OCI-LY7 (cell line): Measurements from ENCODE around the gene KIF6. TPM values are rescaled to one million over a fixed set of nuclear protein-coding genes. Genes with fewer than 3 reads are reported as not detected.

ENCODE experiments used
- BruUV-seq: library from RNA; stranded (reverse); fragments of 400-500 nt; replicated peaks from 2 replicates; lab custom pipeline; 2021; lab: Mats Ljungman, UMichigan
- CTCF ChIA-PET: fragments of 300-600 bp; sonication (Branson Sonifier 250); formaldehyde crosslinking; loops from one replicate; lab custom pipeline; 2022; ENCODE audit warnings: antibody characterized with exemption; ENCODE audit not compliant: unreplicated experiment; lab: Charles Lee
- POLR2A ChIA-PET: fragments of 300-600 bp; sonication (Branson Sonifier 250); formaldehyde crosslinking; loops from one replicate; lab custom pipeline; 2022; ENCODE audit warnings: antibody characterized with exemption; lab: Charles Lee
- DNase-seq: peaks from one replicate; pipeline ENCODE4 v3.0.0-alpha.2; 2015; ENCODE audit warnings: low spot score
- H2AFZ ChIP-seq: fragments of 200-600 bp; sonication (generic), shearing (Covaris generic); 2 replicates; pipeline ENCODE4 v1.6.1; 2014; ENCODE audit warnings: mild to moderate bottlenecking, antibody characterized with exemption, low read length, moderate library complexity
- H3K27ac ChIP-seq: fragments of 200-600 bp; sonication (generic); 2 replicates; pipeline ENCODE4 v1.5.1; 2014; ENCODE audit warnings: mixed run types, low read depth, mild to moderate bottlenecking, moderate library complexity, low read length, inconsistent platforms; ENCODE audit not compliant: poor library complexity, severe bottlenecking
- H3K36me3 ChIP-seq: fragments of 200-600 bp; sonication (generic); 2 replicates; pipeline ENCODE4 v1.6.1; 2014; ENCODE audit warnings: mild to moderate bottlenecking, antibody characterized with exemption, low read length, moderate library complexity, mixed read lengths; ENCODE audit not compliant: insufficient read depth
- H3K4me1 ChIP-seq: fragments of 200-600 bp; sonication (generic); 2 replicates; pipeline ENCODE4 v1.5.1; 2014; ENCODE audit warnings: mild to moderate bottlenecking, low read length; ENCODE audit not compliant: insufficient read depth, poor library complexity, severe bottlenecking
- H3K4me2 ChIP-seq: fragments of 200-600 bp; sonication (generic); 2 replicates; pipeline ENCODE4 v1.6.1; 2014; ENCODE audit warnings: mild to moderate bottlenecking, low read length
- H3K4me3 ChIP-seq: fragments of 200-600 bp; sonication (generic); 2 replicates; pipeline ENCODE4 v1.5.1; 2014; ENCODE audit warnings: mild to moderate bottlenecking, low read depth, low read length; ENCODE audit not compliant: poor library complexity, severe bottlenecking
- H3K79me2 ChIP-seq: fragments of 200-600 bp; sonication (generic); 2 replicates; pipeline ENCODE4 v1.6.1; 2016; ENCODE audit warnings: low read depth, mild to moderate bottlenecking, low read length, moderate library complexity, mixed read lengths; ENCODE audit not compliant: insufficient read depth
- H3K9me2 ChIP-seq: fragments of 200-600 bp; sonication (generic); 2 replicates; pipeline ENCODE4 v1.6.1; 2016; ENCODE audit warnings: mild to moderate bottlenecking, low read length, mixed read lengths; ENCODE audit not compliant: insufficient read depth
- H3K9me3 ChIP-seq: fragments of 200-600 bp; sonication (generic); 2 replicates; pipeline ENCODE4 v1.6.1; 2014; ENCODE audit warnings: mild to moderate bottlenecking, mixed run types, low read length, mixed read lengths
- H4K20me1 ChIP-seq: fragments of 200-600 bp; sonication (generic); 2 replicates; pipeline ENCODE4 v1.6.1; 2014; ENCODE audit warnings: mild to moderate bottlenecking, antibody characterized with exemption, low read length, moderate library complexity, mixed read lengths; ENCODE audit not compliant: insufficient read depth
- CTCF ChIP-seq: fragments of 200-600 bp; sonication (generic); conservative IDR thresholded peaks from 2 replicates; pipeline ENCODE4 v1.5.1; 2014; ENCODE audit warnings: mild to moderate bottlenecking, antibody characterized with exemption, low read length, moderate library complexity, mixed read lengths
- EZH2phosphoT487 ChIP-seq: fragments of 200-600 bp; sonication (generic); IDR thresholded peaks from 2 replicates; pipeline ENCODE4 v1.6.1; 2018; ENCODE audit warnings: low read depth, borderline replicate concordance, mild to moderate bottlenecking, mixed run types, antibody characterized with exemption, low read length, moderate library complexity, mixed read lengths
- intact Hi-C: fragments of 100-400 bp; cut with micrococcal nuclease; formaldehyde crosslinking; loops from one replicate; pipeline ENCODE4 v1.10.0; 2022; ENCODE audit not compliant: unreplicated experiment
- total RNA-seq, 2 experiments: library from RNA; depleted of rRNA in 1 of 2; stranded (reverse); fragments of >200 nt in 1 of 2; shearing (Covaris generic) in 1 of 2; gene quantifications; 2 replicates each; pipeline ENCODE4 v1.2.3, GENCODE V29; 2014 to 2022

KIF6 gene
- total RNA-seq, 2 experiments from 2014 or later: not detected

GRCh38 chr6:39550191-39550590 is 175.0 kb downstream of the KIF6 start:
- Histone ChIP-seq H3K4me3 (no peak overlapping the region), H3K36me3 (no peaks in the 10 kb centered on the region), H2AFZ (no peak overlapping the region), H3K9me2 (no peaks in the 10 kb centered on the region), H3K79me2 (no peaks in the 10 kb centered on the region), H3K9me3 (no peaks in the 10 kb centered on the region), H3K4me2 (no peak overlapping the region), H4K20me1 (no peaks in the 10 kb centered on the region), H3K27ac (no peak overlapping the region), H3K4me1 (no peaks in the 10 kb centered on the region)
- no TSS peak for BruUV-seq
- ChIA-PET POLR2A (no interaction called here), CTCF (interaction anchor here (0.5 kb wide), 1 partner anchor 43 kb away, joined by 3 read pairs; no protein-coding TSS in a partner anchor)
- intact Hi-C loops: no loop called here
- TF ChIP-seq CTCF: no peak
- no peak for TF ChIP-seq EZH2phosphoT487
- DNase-seq: no peak

- CTCF ChIA-PET: no interaction called here
- no peak for TF ChIP-seq EZH2phosphoT487
- no peak for TF ChIP-seq CTCF
- H3K4me3 ChIP-seq: no peak overlapping the region
- no TSS peak for BruUV-seq
- H3K4me2 ChIP-seq: no peak overlapping the region
- no peaks in the 10 kb centered on the region for H3K4me1 ChIP-seq
- intact Hi-C loops: no loop called here
- no peaks in the 10 kb centered on the region for H3K36me3 ChIP-seq
- no peak overlapping the region for H3K27ac ChIP-seq
- POLR2A ChIA-PET: no interaction called here
- no peaks in the 10 kb centered on the region for H3K79me2 ChIP-seq
- no peaks in the 10 kb centered on the region for H3K9me2 ChIP-seq
- H4K20me1 ChIP-seq: no peaks in the 10 kb centered on the region
- no peak for DNase-seq
- H2AFZ ChIP-seq: no peak overlapping the region
- no peaks in the 10 kb centered on the region for H3K9me3 ChIP-seq
These were observed 178.5 kb downstream of the KIF6 start for GRCh38 chr6:39546731-39547130.

- Histone ChIP-seq H2AFZ (no peak overlapping the region), H3K4me1 (no peaks in the 10 kb centered on the region), H3K9me3 (no peaks in the 10 kb centered on the region), H3K4me3 (no peak overlapping the region), H3K27ac (no peak overlapping the region), H3K9me2 (no peaks in the 10 kb centered on the region), H4K20me1 (no peaks in the 10 kb centered on the region), H3K36me3 (no peaks in the 10 kb centered on the region), H3K4me2 (no peak overlapping the region), H3K79me2 (no peaks in the 10 kb centered on the region)
- ChIA-PET CTCF (no interaction called here), POLR2A (interaction anchor here (0.9 to 1.6 kb wide), 2 partner anchors 14 to 16 kb away, joined by 3 to 5 read pairs; no protein-coding TSS in a partner anchor)
- no peak for DNase-seq
- TF ChIP-seq EZH2phosphoT487 (no peak), CTCF (no peak)
- BruUV-seq: no TSS peak
- intact Hi-C loops: no loop called here
These were observed 181.3 kb downstream of the KIF6 start for GRCh38 chr6:39543950-39544349.
